Mesodermal cell (in vitro differentiated cells): ENCODE measurements around the gene CROCC.

ENCODE experiments used
- H3K27ac ChIP-seq: 2 replicates; pipeline ENCODE4 v1.7.0; 2013; ENCODE audit warnings: mild to moderate bottlenecking, low read depth, low read length, moderate library complexity; ENCODE audit not compliant: severe bottlenecking
- H3K36me3 ChIP-seq: 2 replicates; pipeline ENCODE4 v1.7.1; 2013; ENCODE audit warnings: mild to moderate bottlenecking, low read length, moderate library complexity; ENCODE audit not compliant: control insufficient read depth, insufficient read depth
- H3K4me1 ChIP-seq: one replicate; pipeline ENCODE4 v1.7.1; 2013; ENCODE audit warnings: mild to moderate bottlenecking, low read length; ENCODE audit not compliant: insufficient read depth, control insufficient read depth, poor library complexity, severe bottlenecking
- H3K4me3 ChIP-seq: 2 replicates; pipeline ENCODE4 v1.7.0; 2013; ENCODE audit warnings: low read length, control low read depth, mild to moderate bottlenecking; ENCODE audit not compliant: insufficient read depth, poor library complexity, severe bottlenecking; ENCODE audit errors: extremely low read depth
- H3K9me3 ChIP-seq: 2 replicates; pipeline ENCODE4 v1.7.1; 2013; ENCODE audit warnings: mild to moderate bottlenecking, low read length, moderate library complexity; ENCODE audit not compliant: control insufficient read depth
- WGBS, 2 experiments: methylation state at CpG; one replicate each; pipeline ENCODE4 v1.1.5; 2013; ENCODE audit warnings: missing lambda C conversion rate in 2 of 2; ENCODE audit not compliant: insufficient coverage in 2 of 2; 5-methylcytosine and 5-hydroxymethylcytosine counted together

The CROCC gene

DNA sequence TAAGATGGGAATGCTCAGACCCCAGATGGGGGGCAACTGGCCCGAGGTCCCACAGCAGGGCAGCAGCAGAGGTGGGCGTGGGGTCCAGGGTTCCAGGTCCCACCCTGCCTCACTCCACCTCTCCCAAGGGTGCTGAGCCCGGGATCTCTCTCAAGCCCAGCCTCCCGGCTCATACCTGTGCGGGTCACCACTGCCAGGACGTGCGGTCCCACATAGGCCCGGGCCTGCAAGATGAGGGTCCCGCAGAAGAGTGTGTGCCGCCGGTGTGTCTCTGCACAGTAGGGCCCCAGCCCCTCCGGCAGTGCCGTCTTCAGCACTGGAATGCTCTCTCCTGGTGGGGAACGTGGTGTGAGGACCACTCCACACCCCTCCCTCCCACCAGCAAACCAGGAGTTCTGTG is 75.1 kb downstream of the CROCC start:
- peaks cover 23% of the 10 kb centered on the region for H3K36me3 ChIP-seq
- no peaks in the 10 kb centered on the region for H3K4me1 ChIP-seq
- WGBS, 2 experiments, result 94% methylated on average over 13 to 14 of the region's 14 CpGs
- H3K27ac ChIP-seq, result no peak overlapping the region
- H3K9me3 ChIP-seq, result no peaks in the 10 kb centered on the region
- H3K4me3 ChIP-seq, result no peak overlapping the region

DNA sequence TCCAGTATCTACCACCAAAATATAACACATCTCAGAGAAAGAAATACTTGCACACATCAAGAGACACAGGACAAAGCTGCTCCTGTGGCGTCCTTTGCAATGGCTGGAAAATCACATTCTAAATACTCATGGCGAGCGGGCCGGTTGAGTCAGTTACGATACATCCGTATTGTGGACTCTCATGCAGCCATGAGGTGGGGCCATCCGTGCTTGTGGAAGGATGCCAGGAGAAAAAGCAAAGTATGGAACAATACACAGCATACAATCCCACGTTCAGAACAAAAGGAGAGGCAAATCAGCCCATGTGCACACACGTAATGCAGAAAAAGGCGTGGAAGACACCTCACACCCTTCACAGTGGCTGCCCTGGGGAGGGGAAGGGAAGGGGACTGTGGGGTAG is 76.9 kb downstream of the CROCC start:
- no peaks in the 10 kb centered on the region for H3K9me3 ChIP-seq
- peaks cover 37% of the 10 kb centered on the region for H3K36me3 ChIP-seq
- H3K4me3 ChIP-seq, result no peak overlapping the region
- no peaks in the 10 kb centered on the region for H3K4me1 ChIP-seq
- WGBS, 2 experiments, result 91 to 97% methylated on average over 4 of the region's 10 CpGs
- no peak overlapping the region for H3K27ac ChIP-seq

DNA sequence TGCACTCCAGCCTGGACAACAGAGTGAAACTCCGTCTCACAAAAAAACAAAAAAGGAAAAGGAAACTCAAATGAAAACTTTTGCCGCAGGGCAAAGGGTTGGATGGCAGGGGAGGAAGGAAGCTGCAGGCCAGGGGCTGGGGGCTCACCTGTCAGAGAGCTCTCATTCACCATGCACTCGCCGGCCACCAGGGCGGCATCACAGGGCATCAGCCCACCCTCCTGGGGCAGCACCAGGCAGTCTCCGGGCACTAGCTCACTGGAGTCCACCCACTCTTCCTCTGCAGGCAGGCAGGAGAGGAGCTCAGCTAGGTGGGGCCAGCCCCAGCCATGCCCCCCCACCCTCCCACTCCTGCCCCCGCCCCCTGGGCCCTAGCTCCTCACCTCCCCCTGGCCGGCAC is 78.1 kb downstream of the CROCC start:
- Histone ChIP-seq H3K4me1 (no peaks in the 10 kb centered on the region), H3K4me3 (no peak overlapping the region), H3K27ac (no peak overlapping the region), H3K36me3 (peaks cover 49% of the 10 kb centered on the region), H3K9me3 (no peaks in the 10 kb centered on the region)
- 90 to 97% methylated on average over 5 of the region's 8 CpGs for WGBS, 2 experiments

DNA sequence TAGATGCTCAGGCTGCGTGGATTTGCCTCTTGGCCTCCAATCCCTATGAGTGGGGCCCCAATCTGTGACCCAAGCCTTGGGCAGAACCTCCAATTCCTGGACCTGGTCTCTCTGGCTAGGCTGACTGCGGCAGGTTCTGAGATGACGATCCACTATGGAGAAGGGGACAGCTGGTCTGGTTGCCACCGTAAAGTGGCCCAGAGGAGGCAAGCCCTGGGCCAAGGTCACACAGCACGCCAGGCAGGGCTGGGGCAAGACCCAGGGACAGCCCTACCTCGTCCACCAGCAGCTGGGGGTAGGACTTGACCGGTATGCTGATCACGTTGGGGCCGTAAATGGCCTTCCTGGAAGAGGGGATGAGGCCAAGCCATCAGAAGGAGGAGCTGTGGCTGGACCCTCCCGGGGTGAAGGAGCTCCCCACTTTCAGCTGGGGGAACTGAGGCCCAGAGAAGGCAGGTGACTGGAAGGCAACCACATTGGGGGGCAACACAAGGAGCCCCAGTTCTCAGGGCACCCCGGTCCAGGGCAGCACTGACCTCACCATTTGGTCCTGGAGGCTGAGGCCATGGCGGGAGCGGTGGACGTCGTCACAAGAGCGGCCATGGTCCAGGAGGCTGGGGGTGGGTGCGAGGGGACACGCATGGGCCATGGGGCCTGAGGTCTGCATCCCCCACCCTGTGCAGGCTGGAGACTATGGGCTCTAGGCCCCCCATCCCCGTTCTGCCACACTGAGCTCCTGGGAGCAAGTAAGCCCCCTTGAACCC is 80.2 kb downstream of the CROCC start:
- H3K4me1 ChIP-seq, result no peaks in the 10 kb centered on the region
- H3K9me3 ChIP-seq, result no peaks in the 10 kb centered on the region
- no peak overlapping the region for H3K27ac ChIP-seq
- H3K4me3 ChIP-seq, result no peak overlapping the region
- peaks cover 55% of the 10 kb centered on the region for H3K36me3 ChIP-seq
- 90 to 95% methylated on average over 16 to 19 of the region's 19 CpGs for WGBS, 2 experiments

DNA sequence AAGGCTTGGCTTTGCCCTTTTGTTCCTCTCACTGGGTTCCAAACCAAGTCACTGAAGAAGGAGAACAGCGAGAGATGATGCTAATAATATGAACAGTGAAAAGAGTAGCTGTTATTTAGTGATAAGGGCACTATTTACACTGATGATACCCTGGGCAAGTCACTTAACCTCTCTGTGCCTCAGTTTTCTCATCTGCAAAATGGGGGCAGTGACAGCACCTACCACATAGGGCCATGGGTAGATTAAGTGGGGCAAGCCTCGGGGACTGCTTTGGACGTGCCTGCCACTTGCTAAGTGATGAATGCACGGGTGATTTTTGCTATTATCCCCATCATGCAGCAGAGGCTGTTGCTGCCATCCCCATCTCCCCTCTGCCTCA is 80.8 kb downstream of the CROCC start:
- WGBS, 2 experiments, result 87 to 94% methylated on average over 3 to 4 of the region's 4 CpGs
- H3K4me3 ChIP-seq, result no peak overlapping the region
- peaks cover 52% of the 10 kb centered on the region for H3K36me3 ChIP-seq
- no peak overlapping the region for H3K27ac ChIP-seq
- H3K9me3 ChIP-seq, result no peaks in the 10 kb centered on the region
- no peaks in the 10 kb centered on the region for H3K4me1 ChIP-seq

DNA sequence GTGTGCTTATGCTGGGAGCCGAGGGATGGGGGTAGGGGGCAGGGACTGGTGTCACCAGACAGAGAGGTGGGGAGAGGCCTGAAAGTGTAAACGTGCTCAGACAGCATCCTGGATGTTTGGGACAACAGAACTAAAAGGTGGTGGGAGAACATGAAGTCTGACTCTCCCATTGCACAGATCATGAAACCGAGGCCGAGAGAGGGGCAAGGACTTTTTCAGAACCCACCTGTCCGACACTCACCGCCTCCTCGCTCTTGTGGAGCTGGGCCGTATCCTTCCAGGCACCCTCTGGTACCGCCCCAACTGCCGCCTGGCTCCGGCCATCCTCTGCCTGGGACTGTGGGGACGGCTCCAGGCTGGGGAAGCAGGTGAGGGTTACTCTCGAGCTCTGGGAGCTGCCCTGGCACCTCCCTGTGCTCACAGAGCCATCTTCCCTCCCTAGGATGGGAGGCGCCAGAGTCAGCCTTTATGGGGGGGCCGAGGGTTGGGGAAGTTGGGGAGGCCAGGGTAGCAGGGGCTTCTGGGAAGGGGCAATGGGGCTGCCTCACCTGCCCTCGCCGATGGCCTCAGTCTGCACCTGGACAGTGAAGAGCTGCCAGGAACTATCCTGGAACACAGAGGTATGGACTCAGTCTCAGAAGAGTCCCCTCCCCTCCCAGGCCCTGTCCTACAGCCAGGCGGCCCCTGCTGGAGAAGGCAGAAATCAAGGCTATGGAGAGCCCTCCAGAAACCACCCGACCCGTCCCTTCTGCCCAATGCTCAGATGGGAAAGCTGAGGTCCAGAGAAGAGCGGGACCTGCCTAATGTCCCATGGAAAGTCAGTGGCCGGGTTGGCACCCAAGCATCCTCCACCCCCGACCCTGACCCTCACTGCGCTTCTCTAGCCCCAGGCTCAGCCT is 83.0 kb downstream of the CROCC start:
- Histone ChIP-seq H3K4me3 (no peak overlapping the region), H3K36me3 (peaks cover 46% of the 10 kb centered on the region), H3K4me1 (no peaks in the 10 kb centered on the region), H3K9me3 (no peaks in the 10 kb centered on the region), H3K27ac (no peak overlapping the region)
- WGBS, 2 experiments, result 93 to 94% methylated on average over 16 to 21 of the region's 24 CpGs

DNA sequence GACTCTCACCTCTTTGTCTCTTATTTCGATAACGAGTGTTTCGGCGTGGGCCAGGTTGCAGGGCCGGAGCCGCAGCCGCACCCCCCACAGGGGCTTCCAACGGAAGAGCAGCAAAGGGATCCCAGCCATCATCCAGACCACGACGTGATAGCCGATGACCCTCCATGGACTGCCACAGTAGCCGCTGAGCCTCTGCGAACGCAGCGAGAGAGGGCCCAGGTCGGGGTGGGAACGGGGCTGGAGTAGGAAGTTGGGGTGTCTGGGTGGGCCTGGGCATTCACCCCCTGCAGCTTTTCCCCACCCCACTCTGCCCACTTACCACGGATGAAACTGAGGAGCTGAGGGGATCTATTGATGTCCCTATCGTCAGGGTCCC is 83.6 kb downstream of the CROCC start:
- Histone ChIP-seq H3K4me3 (no peak overlapping the region), H3K9me3 (no peaks in the 10 kb centered on the region), H3K4me1 (no peaks in the 10 kb centered on the region), H3K27ac (no peak overlapping the region), H3K36me3 (peaks cover 46% of the 10 kb centered on the region)
- WGBS, 2 experiments, result 89 to 96% methylated on average over 11 of the region's 19 CpGs

DNA sequence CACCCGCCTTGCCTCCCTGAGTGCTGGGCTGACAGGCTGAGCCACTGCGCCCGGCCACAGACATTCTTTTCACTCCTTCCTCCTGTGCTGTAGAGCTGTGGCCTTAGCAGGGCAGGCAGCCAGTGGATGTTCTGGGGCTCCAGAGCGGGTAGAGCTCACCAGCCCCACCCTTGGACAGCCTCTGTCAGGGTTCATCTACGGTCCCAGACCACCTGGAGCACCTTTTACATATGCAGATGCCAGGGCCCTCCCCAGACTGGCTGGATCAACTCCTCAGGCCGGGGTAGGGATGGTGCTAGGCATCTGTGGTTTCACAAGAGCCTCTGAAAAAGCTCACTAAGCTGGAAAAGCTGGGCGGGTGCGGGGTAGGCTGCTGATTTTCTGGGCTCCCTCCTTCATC is 85.4 kb downstream of the CROCC start:
- peaks cover 3% of the 10 kb centered on the region for H3K4me1 ChIP-seq
- WGBS, 2 experiments, result 71 to 83% methylated on average over 6 to 8 of the region's 8 CpGs

DNA sequence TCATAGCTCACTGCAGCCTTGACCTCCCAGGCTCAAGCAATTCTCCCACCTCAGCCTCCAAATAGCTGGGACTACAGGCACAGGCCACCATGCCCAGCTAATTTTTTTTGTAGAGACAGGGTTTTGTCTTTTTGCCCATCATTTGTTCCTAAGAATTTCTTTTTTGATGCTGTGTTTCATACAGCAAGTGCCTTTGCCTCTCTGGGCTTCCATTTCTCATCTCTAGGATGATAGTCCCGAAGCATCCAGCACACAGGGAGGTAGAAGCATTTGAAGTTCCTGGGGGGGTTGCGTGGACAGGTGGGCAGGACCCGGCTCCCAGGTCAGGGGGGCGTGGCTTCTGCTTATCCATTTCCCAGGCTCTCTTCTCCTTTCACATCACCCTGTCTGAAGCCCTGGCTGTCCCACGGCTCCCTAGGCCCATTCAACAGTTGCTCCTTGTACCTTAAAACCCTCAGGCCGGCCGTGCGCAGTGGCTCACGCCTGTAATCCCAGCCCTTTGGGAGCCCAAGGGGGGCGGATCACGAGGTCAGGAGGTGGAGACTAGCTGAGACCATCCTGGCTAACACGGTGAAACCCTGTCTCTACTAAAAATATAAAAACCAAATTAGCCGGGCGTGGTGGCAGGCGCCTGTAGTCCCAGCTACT is 86.6 kb downstream of the CROCC start:
- WGBS, 2 experiments, result 80 to 92% methylated on average over 7 to 10 of the region's 15 CpGs
- Histone ChIP-seq H3K27ac (no peak overlapping the region), H3K9me3 (no peaks in the 10 kb centered on the region), H3K36me3 (peaks cover 18% of the 10 kb centered on the region), H3K4me3 (no peak overlapping the region), H3K4me1 (peaks cover 3% of the 10 kb centered on the region)

More for the DNA sequence above, 85.4 kb downstream of the CROCC start:
- Histone ChIP-seq H3K4me3 (no peak overlapping the region), H3K9me3 (no peaks in the 10 kb centered on the region), H3K27ac (no peak overlapping the region), H3K36me3 (peaks cover 29% of the 10 kb centered on the region)

DNA sequence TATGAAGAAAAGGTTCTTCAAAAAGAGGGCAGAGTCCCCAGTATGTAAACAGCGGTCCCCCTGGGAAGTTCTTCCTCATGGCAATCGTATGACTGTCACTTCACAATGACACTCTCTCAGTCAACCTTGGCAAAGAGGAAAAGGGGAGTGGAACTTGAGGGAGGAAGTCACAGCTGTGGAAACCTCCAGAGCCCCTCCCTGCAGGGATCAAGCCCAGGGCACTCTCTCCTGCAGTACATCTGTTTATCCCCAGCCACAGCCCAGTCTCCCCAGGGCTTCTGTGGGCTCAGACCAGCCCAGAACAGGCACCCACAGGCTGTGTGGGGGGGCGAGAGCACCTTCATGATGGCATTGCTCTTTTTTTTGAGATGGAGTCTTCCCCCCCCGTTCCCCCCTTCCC is 88.0 kb downstream of the CROCC start:
- 94% methylated on average over 3 of the region's 4 CpGs; no CpG with 5 or more reads in 1 of the 2 experiments for WGBS, 2 experiments

More for the DNA sequence above, 88.0 kb downstream of the CROCC start:
- no peaks in the 10 kb centered on the region for H3K9me3 ChIP-seq
- peaks cover 14% of the 10 kb centered on the region for H3K4me1 ChIP-seq
- no peak overlapping the region for H3K4me3 ChIP-seq
- peaks cover 8% of the 10 kb centered on the region for H3K36me3 ChIP-seq
- H3K27ac ChIP-seq, result no peak overlapping the region
